HEK293 (cell line): ENCODE data around the gene RNF145.

Experiments used
- CTCF ChIA-PET: fragments of 350-600 bp; formaldehyde crosslinking; extraction: SDS; loops from one replicate; lab custom pipeline; 2021; ENCODE audit warnings: antibody characterized with exemption; lab: Yijun Ruan, JAX
- POLR2A ChIA-PET: fragments of 300-600 bp; formaldehyde crosslinking; extraction: SDS; loops from one replicate; lab custom pipeline; 2020; ENCODE audit warnings: antibody characterized with exemption, inconsistent platforms; lab: Yijun Ruan, JAX
- H3K27ac ChIP-seq: fragments of 200-500 bp; sonication (Bioruptor generic); 2 replicates; pipeline ENCODE4 v1.5.1; 2014; ENCODE audit warnings: low read depth, low read length, control low read depth, inconsistent platforms; ENCODE audit errors: extremely low read depth
- H3K36me3 ChIP-seq, 2 experiments: fragments of 200-500 bp in 1 of 2; sonication (Bioruptor generic) in 1 of 2; 1 replicate in 1 of 2; 2 replicates in 1 of 2; pipeline ENCODE4 v1.5.1; 2014 to 2017; ENCODE audit warnings: inconsistent platforms in 2 of 2, low read length in 2 of 2; ENCODE audit not compliant: control insufficient read depth in 2 of 2, insufficient read depth in 1 of 2
- H3K4me1 ChIP-seq: fragments of 200-500 bp; sonication (Bioruptor generic); 2 replicates; pipeline ENCODE4 v1.5.1; 2014; ENCODE audit warnings: mild to moderate bottlenecking, low read length, inconsistent platforms; ENCODE audit not compliant: control insufficient read depth, insufficient read depth
- H3K4me3 ChIP-seq: 2 replicates; pipeline ENCODE4 v1.5.1; 2011; ENCODE audit warnings: low read depth, mild to moderate bottlenecking, control low read depth, low read length, moderate library complexity
- H3K9me3 ChIP-seq: fragments of 200-500 bp; sonication (Bioruptor generic); 2 replicates; pipeline ENCODE4 v1.5.1; 2014; ENCODE audit warnings: low read depth, low read length, inconsistent platforms; ENCODE audit not compliant: control insufficient read depth, insufficient read depth
- HOXD13 ChIP-seq: sonication (generic); formaldehyde crosslinking; IDR thresholded peaks from 2 replicates; pipeline ENCODE4 v1.8.0; 2022; ENCODE audit warnings: missing genetic modification reagents, borderline replicate concordance
- KLF16 ChIP-seq: fragments of 450-650 bp; formaldehyde crosslinking; IDR thresholded peaks from 2 replicates; pipeline ENCODE4 v1.5.1; 2017; ENCODE audit warnings: missing biosample characterization, missing genetic modification characterization
- KLF17 ChIP-seq: fragments of 450-650 bp; formaldehyde crosslinking; IDR thresholded peaks from 2 replicates; pipeline ENCODE4 v1.5.1; 2016; ENCODE audit warnings: missing biosample characterization, missing genetic modification characterization
- PRDM4 ChIP-seq: fragments of 450-650 bp; formaldehyde crosslinking; IDR thresholded peaks from 2 replicates; pipeline ENCODE4 v1.5.1; 2017; ENCODE audit warnings: missing biosample characterization, missing genetic modification characterization
- RBAK ChIP-seq: fragments of 450-650 bp; formaldehyde crosslinking; IDR thresholded peaks from 2 replicates; pipeline ENCODE4 v1.5.1; 2016; ENCODE audit warnings: missing biosample characterization, missing genetic modification characterization
- SALL2 ChIP-seq: fragments of 450-650 bp; formaldehyde crosslinking; IDR thresholded peaks from 2 replicates; pipeline ENCODE4 v1.5.0; 2017; ENCODE audit warnings: missing biosample characterization, mild to moderate bottlenecking, missing genetic modification characterization, borderline replicate concordance
- SETDB1 ChIP-seq: IDR thresholded peaks from one replicate; pipeline ENCODE4 v1.6.1; 2017; ENCODE audit warnings: mild to moderate bottlenecking, low read length, moderate library complexity, mixed read lengths; ENCODE audit not compliant: insufficient read length
- TSHZ1 ChIP-seq: fragments of 450-650 bp; formaldehyde crosslinking; IDR thresholded peaks from 2 replicates; pipeline ENCODE4 v1.5.1; 2016; ENCODE audit warnings: missing biosample characterization, missing genetic modification characterization, borderline replicate concordance
- WT1 ChIP-seq: fragments of 450-650 bp; formaldehyde crosslinking; IDR thresholded peaks from 2 replicates; pipeline ENCODE4 v1.5.1; 2016; ENCODE audit warnings: missing biosample characterization, missing genetic modification characterization
- ZBTB7A ChIP-seq: fragments of 450-650 bp; formaldehyde crosslinking; IDR thresholded peaks from 2 replicates; pipeline ENCODE4 v1.5.1; 2016; ENCODE audit warnings: low read depth, missing biosample characterization, missing genetic modification characterization
- ZEB2 ChIP-seq: fragments of 450-650 bp; formaldehyde crosslinking; IDR thresholded peaks from 2 replicates; pipeline ENCODE4 v1.5.1; 2016; ENCODE audit warnings: missing biosample characterization, missing genetic modification characterization
- ZFP37 ChIP-seq: fragments of 450-650 bp; formaldehyde crosslinking; IDR thresholded peaks from 2 replicates; pipeline ENCODE4 v1.5.1; 2016; ENCODE audit warnings: missing biosample characterization, missing genetic modification characterization
- ZNF112 ChIP-seq: fragments of 450-650 bp; formaldehyde crosslinking; IDR thresholded peaks from 2 replicates; pipeline ENCODE4 v1.5.0; 2017; ENCODE audit warnings: missing biosample characterization, missing genetic modification characterization
- ZNF114 ChIP-seq: fragments of 450-650 bp; formaldehyde crosslinking; IDR thresholded peaks from 2 replicates; pipeline ENCODE4 v1.5.0; 2017; ENCODE audit warnings: missing biosample characterization, missing genetic modification characterization
- ZNF175 ChIP-seq: fragments of 450-650 bp; formaldehyde crosslinking; IDR thresholded peaks from 2 replicates; pipeline ENCODE4 v1.5.1; 2016; ENCODE audit warnings: missing biosample characterization, missing genetic modification characterization
- ZNF292 ChIP-seq: fragments of 450-650 bp; formaldehyde crosslinking; IDR thresholded peaks from 2 replicates; pipeline ENCODE4 v1.5.1; 2016; ENCODE audit warnings: low read depth, missing biosample characterization, missing genetic modification characterization, borderline replicate concordance
- ZNF350 ChIP-seq: fragments of 450-650 bp; formaldehyde crosslinking; IDR thresholded peaks from 2 replicates; pipeline ENCODE4 v1.5.0; 2017; ENCODE audit warnings: missing biosample characterization, mild to moderate bottlenecking, missing genetic modification characterization
- ZNF610 ChIP-seq: fragments of 450-650 bp; formaldehyde crosslinking; IDR thresholded peaks from 2 replicates; pipeline ENCODE4 v1.5.1; 2016; ENCODE audit warnings: missing biosample characterization, missing genetic modification characterization, borderline replicate concordance
- ZNF626 ChIP-seq: fragments of 450-650 bp; sonication (Bioruptor Pico); formaldehyde crosslinking; IDR thresholded peaks from 2 replicates; pipeline ENCODE4 v1.5.1; 2018; ENCODE audit warnings: missing biosample characterization, missing genetic modification characterization, inconsistent platforms
- ZNF658 ChIP-seq: fragments of 450-650 bp; formaldehyde crosslinking; IDR thresholded peaks from 2 replicates; pipeline ENCODE4; 2016; ENCODE audit warnings: missing biosample characterization, missing genetic modification characterization
- ZXDB ChIP-seq: fragments of 450-650 bp; formaldehyde crosslinking; IDR thresholded peaks from 2 replicates; pipeline ENCODE4 v1.5.1; 2016; ENCODE audit warnings: missing biosample characterization, missing genetic modification characterization
- TF ChIP-seq, protein P1 (sequence below): IDR thresholded peaks from 2 replicates; pipeline ENCODE4 v1.6.1; 2011; ENCODE audit warnings: mild to moderate bottlenecking, low read depth, low read length, borderline replicate concordance
- TF ChIP-seq, protein P2 (sequence below): fragments of 450-650 bp; formaldehyde crosslinking; IDR thresholded peaks from 2 replicates; pipeline ENCODE4 v1.5.1; 2016; ENCODE audit warnings: missing biosample characterization, missing genetic modification characterization
- TF ChIP-seq, protein P3 (sequence below): fragments of 450-650 bp; formaldehyde crosslinking; IDR thresholded peaks from 2 replicates; pipeline ENCODE4 v1.5.1; 2017; ENCODE audit warnings: missing biosample characterization, missing genetic modification characterization

The RNF145 gene

GRCh38 chr5:159156426-159157238 lies 52.7 kb downstream of the RNF145 start (continued):
- TF ChIP-seq TSHZ1 (no peak), SALL2 (tag by site-specific recombination) (no peak), KLF17 (tag by site-specific recombination) (no peak), ZNF610 (tag by site-specific recombination) (no peak), ZNF114 (tag by site-specific recombination) (no peak), ZBTB7A (tag by site-specific recombination) (no peak), WT1 (tag by site-specific recombination) (no peak), ZNF292 (tag by site-specific recombination) (no peak), ZNF112 (tag by site-specific recombination) (no peak), ZEB2 (tag by site-specific recombination) (peak; percentile 33; the same call in 1 of the 2 replicates), ZNF350 (tag by site-specific recombination) (no peak), PRDM4 (tag by site-specific recombination) (no peak), ZNF658 (no peak)
- TF ChIP-seq, protein P1, sequence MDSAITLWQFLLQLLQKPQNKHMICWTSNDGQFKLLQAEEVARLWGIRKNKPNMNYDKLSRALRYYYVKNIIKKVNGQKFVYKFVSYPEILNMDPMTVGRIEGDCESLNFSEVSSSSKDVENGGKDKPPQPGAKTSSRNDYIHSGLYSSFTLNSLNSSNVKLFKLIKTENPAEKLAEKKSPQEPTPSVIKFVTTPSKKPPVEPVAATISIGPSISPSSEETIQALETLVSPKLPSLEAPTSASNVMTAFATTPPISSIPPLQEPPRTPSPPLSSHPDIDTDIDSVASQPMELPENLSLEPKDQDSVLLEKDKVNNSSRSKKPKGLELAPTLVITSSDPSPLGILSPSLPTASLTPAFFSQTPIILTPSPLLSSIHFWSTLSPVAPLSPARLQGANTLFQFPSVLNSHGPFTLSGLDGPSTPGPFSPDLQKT = no peak
- TF ChIP-seq, protein P2, sequence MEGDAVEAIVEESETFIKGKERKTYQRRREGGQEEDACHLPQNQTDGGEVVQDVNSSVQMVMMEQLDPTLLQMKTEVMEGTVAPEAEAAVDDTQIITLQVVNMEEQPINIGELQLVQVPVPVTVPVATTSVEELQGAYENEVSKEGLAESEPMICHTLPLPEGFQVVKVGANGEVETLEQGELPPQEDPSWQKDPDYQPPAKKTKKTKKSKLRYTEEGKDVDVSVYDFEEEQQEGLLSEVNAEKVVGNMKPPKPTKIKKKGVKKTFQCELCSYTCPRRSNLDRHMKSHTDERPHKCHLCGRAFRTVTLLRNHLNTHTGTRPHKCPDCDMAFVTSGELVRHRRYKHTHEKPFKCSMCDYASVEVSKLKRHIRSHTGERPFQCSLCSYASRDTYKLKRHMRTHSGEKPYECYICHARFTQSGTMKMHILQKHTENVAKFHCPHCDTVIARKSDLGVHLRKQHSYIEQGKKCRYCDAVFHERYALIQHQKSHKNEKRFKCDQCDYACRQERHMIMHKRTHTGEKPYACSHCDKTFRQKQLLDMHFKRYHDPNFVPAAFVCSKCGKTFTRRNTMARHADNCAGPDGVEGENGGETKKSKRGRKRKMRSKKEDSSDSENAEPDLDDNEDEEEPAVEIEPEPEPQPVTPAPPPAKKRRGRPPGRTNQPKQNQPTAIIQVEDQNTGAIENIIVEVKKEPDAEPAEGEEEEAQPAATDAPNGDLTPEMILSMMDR = peak; percentile 54; the same call in 1 of the 2 replicates

DNA sequence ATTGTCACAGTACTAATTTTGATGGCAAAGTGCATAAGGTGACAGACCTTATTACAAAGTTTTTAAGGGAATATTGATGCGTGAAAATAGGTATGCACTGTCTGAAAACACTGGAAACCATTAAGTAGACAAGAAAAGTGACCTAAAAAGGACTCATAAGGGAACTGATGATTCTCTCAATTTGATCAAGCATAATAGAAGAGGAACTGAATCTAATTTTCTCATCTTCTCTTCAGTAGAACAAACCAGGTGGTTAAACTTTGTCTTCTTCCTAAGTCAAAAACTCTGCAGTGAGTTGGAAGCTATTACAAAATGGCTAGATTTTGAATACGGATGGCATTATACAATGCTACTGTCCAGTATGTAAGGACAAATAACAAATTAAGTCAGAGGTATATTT lies 53.4 kb downstream of the RNF145 start:
- no peak overlapping the region for H3K27ac ChIP-seq
- peaks cover 18 to 44% of the 10 kb centered on the region in 2 experiments for H3K36me3 ChIP-seq
- H3K4me1 ChIP-seq = no peaks in the 10 kb centered on the region
- ChIA-PET POLR2A (no interaction called here), CTCF (interaction anchor here (0.5 to 4.8 kb wide), 23 partner anchors 12 to 831 kb away, joined by 3 to 68 read pairs (median 5); no protein-coding TSS in a partner anchor)
- no peak overlapping the region for H3K4me3 ChIP-seq
- no peaks in the 10 kb centered on the region for H3K9me3 ChIP-seq
- TF ChIP-seq, protein P3, sequence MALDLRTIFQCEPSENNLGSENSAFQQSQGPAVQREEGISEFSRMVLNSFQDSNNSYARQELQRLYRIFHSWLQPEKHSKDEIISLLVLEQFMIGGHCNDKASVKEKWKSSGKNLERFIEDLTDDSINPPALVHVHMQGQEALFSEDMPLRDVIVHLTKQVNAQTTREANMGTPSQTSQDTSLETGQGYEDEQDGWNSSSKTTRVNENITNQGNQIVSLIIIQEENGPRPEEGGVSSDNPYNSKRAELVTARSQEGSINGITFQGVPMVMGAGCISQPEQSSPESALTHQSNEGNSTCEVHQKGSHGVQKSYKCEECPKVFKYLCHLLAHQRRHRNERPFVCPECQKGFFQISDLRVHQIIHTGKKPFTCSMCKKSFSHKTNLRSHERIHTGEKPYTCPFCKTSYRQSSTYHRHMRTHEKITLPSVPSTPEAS (tag by site-specific recombination) = no peak
- TF ChIP-seq ZFP37 (tag by site-specific recombination) (no peak), HOXD13 (CRISPR knock-in tag) (no peak), RBAK (no peak), ZNF626 (tag by site-specific recombination) (no peak), KLF16 (tag by site-specific recombination) (no peak), SETDB1 (no peak), ZXDB (no peak), ZNF175 (tag by site-specific recombination) (no peak), KLF17 (tag by site-specific recombination) (no peak)
